ENCODE results near the gene PGM3.

The PGM3 gene, protein sequence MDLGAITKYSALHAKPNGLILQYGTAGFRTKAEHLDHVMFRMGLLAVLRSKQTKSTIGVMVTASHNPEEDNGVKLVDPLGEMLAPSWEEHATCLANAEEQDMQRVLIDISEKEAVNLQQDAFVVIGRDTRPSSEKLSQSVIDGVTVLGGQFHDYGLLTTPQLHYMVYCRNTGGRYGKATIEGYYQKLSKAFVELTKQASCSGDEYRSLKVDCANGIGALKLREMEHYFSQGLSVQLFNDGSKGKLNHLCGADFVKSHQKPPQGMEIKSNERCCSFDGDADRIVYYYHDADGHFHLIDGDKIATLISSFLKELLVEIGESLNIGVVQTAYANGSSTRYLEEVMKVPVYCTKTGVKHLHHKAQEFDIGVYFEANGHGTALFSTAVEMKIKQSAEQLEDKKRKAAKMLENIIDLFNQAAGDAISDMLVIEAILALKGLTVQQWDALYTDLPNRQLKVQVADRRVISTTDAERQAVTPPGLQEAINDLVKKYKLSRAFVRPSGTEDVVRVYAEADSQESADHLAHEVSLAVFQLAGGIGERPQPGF

DNA sequence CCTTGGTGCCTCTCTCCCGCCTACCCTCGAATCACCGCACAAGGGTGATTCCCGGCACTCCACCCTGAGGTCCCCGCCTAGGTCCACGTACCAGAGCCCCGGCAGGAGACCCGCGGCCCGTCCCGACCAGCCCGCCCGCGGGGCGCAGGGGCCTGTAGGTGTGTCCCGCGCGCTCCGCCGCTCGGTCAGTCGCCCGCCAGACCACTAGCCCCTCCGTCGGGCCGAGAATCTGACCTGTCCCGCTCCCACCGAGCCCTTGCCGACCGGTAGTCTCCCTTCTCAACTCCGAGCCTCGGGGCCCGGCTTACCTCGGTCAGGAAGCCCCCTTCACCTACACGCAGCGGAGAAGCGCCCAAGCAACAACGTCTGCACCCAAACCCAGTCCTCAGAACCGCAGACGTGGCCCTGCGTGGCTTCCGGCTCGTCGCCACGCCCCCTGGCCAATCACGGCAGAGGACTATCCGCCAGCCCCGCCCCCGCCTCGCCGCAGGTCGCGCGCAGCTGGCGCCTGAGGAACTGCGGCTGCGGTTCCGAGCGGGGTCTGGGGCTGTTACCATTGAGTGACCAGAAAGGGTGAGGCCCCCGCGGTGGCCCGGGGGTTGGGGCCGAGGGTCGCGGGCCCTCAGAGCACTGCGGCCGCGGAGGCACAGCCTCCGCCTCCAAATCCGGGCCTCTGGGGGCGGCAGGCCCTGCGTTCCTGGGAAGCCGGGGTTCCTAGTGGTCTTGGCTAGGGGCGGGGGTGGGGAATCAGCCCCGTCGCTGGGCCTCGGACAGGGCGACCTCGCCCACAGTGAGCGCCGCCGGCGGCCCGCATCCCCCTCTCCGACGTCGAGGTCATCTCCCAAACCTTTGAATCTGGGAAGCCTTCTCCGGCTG is at the start of gene PGM3, which contains the start of gene RWDD2A:
PGM3 (minus strand) TSS at position 395 of the 876 bp plus-strand sequence. CDS start 2,253 bp downstream, outside the sequence.
RWDD2A (plus strand) TSS at position 487 of the 876 bp plus-strand sequence. CDS start 1,095 bp downstream, outside the sequence.
- Histone ChIP-seq H3K36me3 (ENCODE audit: insufficient read depth, insufficient read length, low read length) (peaks cover 46% of the 10 kb centered on the region), H3K27me3 (ENCODE audit: insufficient read depth, insufficient read length) (peaks cover 2% of the 10 kb centered on the region), H3K9me3 (ENCODE audit: insufficient read depth, low read length) (no peaks in the 10 kb centered on the region), H3K9ac (ENCODE audit: insufficient read length, low read depth) (peak within 1 kb of the TSS; percentile 69), H3K4me1 (ENCODE audit: insufficient read depth, insufficient read length) (peaks cover 3% of the 10 kb centered on the region), H3K4me3 (ENCODE audit: insufficient read length, low read depth) (peak within 1 kb of the TSS; percentile 72)
- no peak for TF ChIP-seq ZNF274 (IDR thresholded peaks at IDR 0.05; ENCODE audit: low read depth, low read length)
- no peak for TF ChIP-seq SUZ12 (IDR thresholded peaks at IDR 0.05; ENCODE audit: extremely low read depth, insufficient read depth, insufficient read length)
- TF ChIP-seq YY1 (IDR thresholded peaks at IDR 0.05; ENCODE audit: insufficient read depth, insufficient read length) = no peak
- DNase-seq (ENCODE audit: low read depth, low spot score) = peak; percentile 56

DNA sequence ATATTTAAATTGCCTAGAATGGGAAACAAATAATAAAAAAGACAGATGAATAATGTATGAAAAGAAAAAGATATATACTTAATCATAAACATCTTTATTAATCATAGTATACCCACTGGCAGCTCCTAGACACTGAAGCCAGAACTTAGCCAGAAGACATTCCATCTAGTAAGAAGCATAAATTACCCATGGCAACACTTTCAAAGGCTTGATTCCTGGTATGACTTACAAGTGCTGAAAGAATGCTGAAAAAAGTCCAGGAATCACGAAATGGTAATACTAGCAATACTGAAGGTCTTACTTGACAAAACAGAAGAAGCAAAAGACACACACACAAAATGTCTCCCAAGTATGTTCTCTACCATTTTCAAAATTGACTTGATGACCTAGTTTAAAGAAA is 38.1 kb upstream of the PGM3 start:
- TF ChIP-seq SUZ12 (IDR thresholded peaks at IDR 0.05; ENCODE audit: extremely low read depth, insufficient read depth, insufficient read length) = no peak
- TF ChIP-seq ZNF274 (IDR thresholded peaks at IDR 0.05; ENCODE audit: low read depth, low read length) = no peak
- TF ChIP-seq YY1 (IDR thresholded peaks at IDR 0.05; ENCODE audit: insufficient read depth, insufficient read length) = no peak
- no peak overlapping the region for H3K4me3 ChIP-seq (ENCODE audit: insufficient read length, low read depth)
- H3K9me3 ChIP-seq (ENCODE audit: insufficient read depth, low read length) = no peaks in the 10 kb centered on the region
- H3K4me1 ChIP-seq (ENCODE audit: insufficient read depth, insufficient read length) = no peaks in the 10 kb centered on the region
- H3K36me3 ChIP-seq (ENCODE audit: insufficient read depth, insufficient read length, low read length) = no peaks in the 10 kb centered on the region
- no peaks in the 10 kb centered on the region for H3K27me3 ChIP-seq (ENCODE audit: insufficient read depth, insufficient read length)
- H3K9ac ChIP-seq (ENCODE audit: insufficient read length, low read depth) = no peak overlapping the region
- no peak for DNase-seq (ENCODE audit: low read depth, low spot score)

DNA sequence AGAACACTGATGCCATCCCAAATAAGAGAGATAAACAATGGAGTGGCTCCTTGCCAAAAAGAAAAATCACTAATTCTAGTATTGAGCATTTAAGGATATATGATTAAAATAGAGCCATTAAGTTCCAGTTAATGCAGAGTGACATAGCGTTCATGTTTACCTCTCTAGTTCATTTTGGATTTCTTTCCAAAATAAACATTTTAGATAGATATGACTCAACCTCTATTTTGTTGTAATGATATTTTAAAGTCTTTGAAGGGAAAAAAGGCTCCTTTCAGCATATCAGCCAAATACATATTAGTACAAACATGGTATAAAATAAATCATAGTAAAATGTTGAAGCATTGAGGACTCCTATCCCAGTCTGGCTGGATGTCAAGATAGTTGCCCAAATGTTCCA is 33.5 kb upstream of the PGM3 start:
- Histone ChIP-seq H3K9ac (ENCODE audit: insufficient read length, low read depth) (no peak overlapping the region), H3K4me1 (ENCODE audit: insufficient read depth, insufficient read length) (no peaks in the 10 kb centered on the region), H3K9me3 (ENCODE audit: insufficient read depth, low read length) (no peaks in the 10 kb centered on the region), H3K36me3 (ENCODE audit: insufficient read depth, insufficient read length, low read length) (no peaks in the 10 kb centered on the region), H3K27me3 (ENCODE audit: insufficient read depth, insufficient read length) (no peaks in the 10 kb centered on the region), H3K4me3 (ENCODE audit: insufficient read length, low read depth) (no peak overlapping the region)
- no peak for DNase-seq (ENCODE audit: low read depth, low spot score)
- TF ChIP-seq SUZ12 (IDR thresholded peaks at IDR 0.05; ENCODE audit: extremely low read depth, insufficient read depth, insufficient read length) = no peak
- no peak for TF ChIP-seq YY1 (IDR thresholded peaks at IDR 0.05; ENCODE audit: insufficient read depth, insufficient read length)
- TF ChIP-seq ZNF274 (IDR thresholded peaks at IDR 0.05; ENCODE audit: low read depth, low read length) = no peak

DNA sequence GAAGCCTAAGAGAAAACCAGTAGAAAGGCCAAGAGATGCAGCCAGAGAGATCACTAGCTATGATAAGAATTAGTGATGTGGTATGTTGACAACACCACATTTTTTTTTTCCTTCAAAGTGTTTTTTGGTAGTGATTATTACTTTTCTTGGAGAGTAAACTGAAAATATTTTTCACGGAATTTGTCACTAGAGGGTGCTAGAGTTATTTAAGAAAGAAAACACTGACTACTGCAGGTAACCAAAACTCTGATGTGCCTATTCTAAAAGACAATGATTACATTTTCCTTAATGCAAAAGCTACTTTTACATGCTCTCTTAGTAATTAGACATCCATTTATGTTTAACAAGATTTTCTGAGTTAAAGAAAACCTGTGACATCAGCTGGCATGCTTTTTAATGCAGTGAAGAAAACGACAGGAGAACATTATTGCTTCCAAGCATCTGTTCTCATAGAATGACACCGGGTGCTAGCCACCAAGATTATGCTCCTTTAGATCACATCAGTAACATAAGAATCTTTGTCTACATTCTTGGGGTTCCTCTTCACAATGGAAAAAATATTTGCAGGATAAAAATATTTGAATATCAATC is 28.9 kb upstream of the PGM3 start:
- H3K9ac ChIP-seq (ENCODE audit: insufficient read length, low read depth) = no peak overlapping the region
- no peaks in the 10 kb centered on the region for H3K36me3 ChIP-seq (ENCODE audit: insufficient read depth, insufficient read length, low read length)
- H3K4me1 ChIP-seq (ENCODE audit: insufficient read depth, insufficient read length) = peaks cover 2% of the 10 kb centered on the region
- no peaks in the 10 kb centered on the region for H3K27me3 ChIP-seq (ENCODE audit: insufficient read depth, insufficient read length)
- no peaks in the 10 kb centered on the region for H3K9me3 ChIP-seq (ENCODE audit: insufficient read depth, low read length)
- peak; percentile 6 for DNase-seq (ENCODE audit: low read depth, low spot score)
- H3K4me3 ChIP-seq (ENCODE audit: insufficient read length, low read depth) = no peak overlapping the region
- TF ChIP-seq SUZ12 (IDR thresholded peaks at IDR 0.05; ENCODE audit: extremely low read depth, insufficient read depth, insufficient read length) (no peak), ZNF274 (IDR thresholded peaks at IDR 0.05; ENCODE audit: low read depth, low read length) (no peak), YY1 (IDR thresholded peaks at IDR 0.05; ENCODE audit: insufficient read depth, insufficient read length) (no peak)

DNA sequence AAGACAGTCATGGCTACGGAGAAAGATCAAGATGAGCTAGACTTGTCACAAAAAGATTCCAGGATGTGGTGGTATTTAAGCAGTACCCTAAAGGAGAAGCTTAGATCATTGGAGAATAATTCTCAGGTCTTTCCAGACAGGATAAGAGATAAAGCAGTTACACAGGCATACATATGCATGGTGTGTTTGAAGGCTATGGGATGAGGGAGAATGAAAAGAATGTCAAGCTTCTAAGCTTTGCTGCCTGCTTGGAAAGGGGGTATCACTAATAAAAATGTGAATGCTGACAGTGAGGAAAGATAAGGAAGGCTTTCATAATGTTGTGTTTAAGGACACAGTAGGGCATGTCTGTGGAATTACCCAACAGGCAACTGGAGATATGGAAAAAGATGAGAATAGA is 28.2 kb upstream of the PGM3 start:
- H3K4me1 ChIP-seq (ENCODE audit: insufficient read depth, insufficient read length) = peaks cover 2% of the 10 kb centered on the region
- H3K27me3 ChIP-seq (ENCODE audit: insufficient read depth, insufficient read length) = no peaks in the 10 kb centered on the region
- no peaks in the 10 kb centered on the region for H3K36me3 ChIP-seq (ENCODE audit: insufficient read depth, insufficient read length, low read length)
- H3K9me3 ChIP-seq (ENCODE audit: insufficient read depth, low read length) = no peaks in the 10 kb centered on the region
- no peak overlapping the region for H3K9ac ChIP-seq (ENCODE audit: insufficient read length, low read depth)
- TF ChIP-seq SUZ12 (IDR thresholded peaks at IDR 0.05; ENCODE audit: extremely low read depth, insufficient read depth, insufficient read length) (no peak), ZNF274 (IDR thresholded peaks at IDR 0.05; ENCODE audit: low read depth, low read length) (no peak), YY1 (IDR thresholded peaks at IDR 0.05; ENCODE audit: insufficient read depth, insufficient read length) (no peak)
- DNase-seq (ENCODE audit: low read depth, low spot score) = no peak
- H3K4me3 ChIP-seq (ENCODE audit: insufficient read length, low read depth) = no peak overlapping the region

DNA sequence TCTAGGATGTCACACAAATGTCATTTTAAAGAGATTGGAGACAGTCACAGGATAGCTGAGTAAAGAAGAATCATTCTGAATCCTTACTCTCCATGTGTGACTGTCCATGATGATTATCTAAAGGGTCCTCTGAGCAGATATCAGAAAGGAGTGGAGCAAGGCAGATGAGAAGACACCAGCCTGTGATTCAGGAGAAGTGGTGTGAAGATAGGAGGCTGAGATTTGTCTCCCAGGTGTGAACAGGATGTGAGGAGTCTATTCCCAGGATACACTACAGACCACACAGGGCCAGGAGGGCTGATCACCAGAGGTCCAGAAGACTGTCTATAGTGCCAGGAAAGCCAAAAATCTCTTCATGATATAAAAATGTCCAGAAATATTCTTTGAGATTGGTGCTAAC is 27.1 kb upstream of the PGM3 start:
- no peak for DNase-seq (ENCODE audit: low read depth, low spot score)
- H3K27me3 ChIP-seq (ENCODE audit: insufficient read depth, insufficient read length) = no peaks in the 10 kb centered on the region
- TF ChIP-seq SUZ12 (IDR thresholded peaks at IDR 0.05; ENCODE audit: extremely low read depth, insufficient read depth, insufficient read length) (no peak), ZNF274 (IDR thresholded peaks at IDR 0.05; ENCODE audit: low read depth, low read length) (no peak), YY1 (IDR thresholded peaks at IDR 0.05; ENCODE audit: insufficient read depth, insufficient read length) (no peak)
- H3K9me3 ChIP-seq (ENCODE audit: insufficient read depth, low read length) = no peaks in the 10 kb centered on the region
- no peak overlapping the region for H3K4me3 ChIP-seq (ENCODE audit: insufficient read length, low read depth)
- no peak overlapping the region for H3K9ac ChIP-seq (ENCODE audit: insufficient read length, low read depth)
- peaks cover 2% of the 10 kb centered on the region for H3K4me1 ChIP-seq (ENCODE audit: insufficient read depth, insufficient read length)
- no peaks in the 10 kb centered on the region for H3K36me3 ChIP-seq (ENCODE audit: insufficient read depth, insufficient read length, low read length)

Data from NT2/D1 (cell line).